ENCODE measurements around the gene NYNRIN. TPM values are rescaled to one million over a fixed set of nuclear protein-coding genes. Genes with fewer than 3 reads are reported as not detected.

NYNRIN gene
- total and polyA plus RNA-seq, 10 of the 15 experiments (the other 5 are each of a cell fraction or from before 2014, with no cell fraction given): under 0.01 to 0.15 (median 0.01) TPM; not detected in 5

DNA sequence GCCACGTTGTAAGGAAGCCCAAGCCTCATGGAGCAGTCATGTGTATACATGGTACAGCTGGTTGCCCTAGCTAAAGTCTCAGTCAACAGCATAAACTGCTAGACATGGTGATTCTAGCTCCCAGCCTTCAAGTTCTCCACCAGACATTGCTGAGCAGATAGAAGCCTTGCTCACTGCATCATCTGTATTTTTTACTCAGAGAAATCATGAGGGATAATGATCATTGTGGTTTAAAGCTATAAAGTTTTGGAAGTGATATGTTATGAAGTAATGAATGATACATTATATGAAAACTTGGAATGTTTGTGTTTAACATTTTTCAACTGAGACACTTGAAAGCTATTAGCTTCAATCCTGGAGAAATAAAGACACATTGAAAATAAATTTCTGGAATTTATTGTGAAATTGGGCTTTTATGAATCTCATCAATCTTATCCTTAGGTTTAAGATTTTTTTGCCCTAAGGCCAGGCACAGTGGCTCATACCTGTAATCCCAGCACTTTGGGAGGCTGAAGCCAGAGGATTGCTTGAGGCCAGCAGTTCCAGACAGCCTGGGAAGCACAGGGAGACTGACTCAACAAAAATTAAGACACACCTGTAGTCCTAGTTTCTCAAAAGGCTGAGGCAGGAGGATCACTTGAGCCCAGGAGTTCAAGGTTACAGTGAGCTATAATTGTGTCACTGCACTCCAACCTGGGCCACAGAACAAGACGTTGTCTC lies 36.4 kb upstream of the NYNRIN start (continued):
- TF ChIP-seq, protein P1, sequence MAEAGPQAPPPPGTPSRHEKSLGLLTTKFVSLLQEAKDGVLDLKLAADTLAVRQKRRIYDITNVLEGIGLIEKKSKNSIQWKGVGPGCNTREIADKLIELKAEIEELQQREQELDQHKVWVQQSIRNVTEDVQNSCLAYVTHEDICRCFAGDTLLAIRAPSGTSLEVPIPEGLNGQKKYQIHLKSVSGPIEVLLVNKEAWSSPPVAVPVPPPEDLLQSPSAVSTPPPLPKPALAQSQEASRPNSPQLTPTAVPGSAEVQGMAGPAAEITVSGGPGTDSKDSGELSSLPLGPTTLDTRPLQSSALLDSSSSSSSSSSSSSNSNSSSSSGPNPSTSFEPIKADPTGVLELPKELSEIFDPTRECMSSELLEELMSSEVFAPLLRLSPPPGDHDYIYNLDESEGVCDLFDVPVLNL (IDR thresholded peaks at IDR 0.05; ENCODE audit: low read depth, low read length): no peak
- TF ChIP-seq TCF7 (IDR thresholded peaks at IDR 0.05; ENCODE audit: borderline replicate concordance): no peak
- TF ChIP-seq CREM (IDR thresholded peaks at IDR 0.05; ENCODE audit: low read depth): no peak
- no peak for TF ChIP-seq CBX5 (IDR thresholded peaks at IDR 0.05; ENCODE audit: low read depth)

DNA sequence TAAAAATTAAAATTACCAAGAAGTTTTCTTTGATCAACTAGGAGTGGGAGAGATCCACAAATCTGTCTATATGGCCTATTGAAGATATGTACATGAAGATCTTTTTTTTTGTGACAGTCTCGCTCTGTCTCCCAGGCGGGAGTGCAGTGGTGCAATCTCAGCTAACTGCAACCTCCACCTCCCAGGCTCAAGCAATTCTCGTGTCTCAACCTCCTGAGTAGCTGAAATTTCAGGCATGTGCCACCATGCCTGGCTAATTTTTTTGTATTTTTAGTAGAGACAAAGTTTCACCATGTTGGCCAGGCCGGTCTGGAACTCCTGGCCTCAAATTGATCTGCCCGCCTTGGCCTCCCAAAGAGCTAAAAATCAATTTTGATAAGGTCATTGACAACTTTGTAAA lies 35.4 kb upstream of the NYNRIN start:
- H3K4me3 ChIP-seq: no peak overlapping the region
- RAD21 ChIA-PET (ENCODE audit: unreplicated experiment): interaction anchor here (1.1 to 3.0 kb wide), 2 partner anchors 68 to 120 kb away, joined by 3 to 23 read pairs; no protein-coding TSS in a partner anchor
- 55% methylated on average over 5 of the region's 5 CpGs for WGBS (ENCODE audit: insufficient coverage, insufficient replicate concordance, low lambda C conversion rate, missing lambda C conversion rate)
- H3K9ac ChIP-seq (ENCODE audit: control insufficient read depth, insufficient read depth, low read length): no peak overlapping the region
- no peak overlapping the region for H2AFZ ChIP-seq (ENCODE audit: control insufficient read depth, low read depth, low read length)
- CTCF ChIA-PET: interaction anchor here (0.6 to 7.7 kb wide), 6 partner anchors 25 to 83 kb away, joined by 3 to 79 read pairs (median 18); partner anchors contain the start of gene KHNYN
- SMC1A ChIA-PET (ENCODE audit: uncharacterized antibody, unreplicated experiment): interaction anchor here (0.8 to 1.1 kb wide), 3 partner anchors 43 to 74 kb away, joined by 3 read pairs; no protein-coding TSS in a partner anchor
- BruUV-seq (replicated peaks): no TSS peak
- peaks cover 1 to 4% of the 10 kb centered on the region in 2 experiments for H3K27me3 ChIP-seq (replicated peaks in 1 of 2; ENCODE audit: control insufficient read depth in 2 of 2, insufficient read depth in 2 of 2, low read length in 1 of 2)
- no peaks in the 10 kb centered on the region for H4K20me1 ChIP-seq (ENCODE audit: control insufficient read depth, insufficient read depth)
- no peak overlapping the region for H3K27ac ChIP-seq (ENCODE audit: control insufficient read depth, insufficient read depth)
- ATAC-seq (no peak), FAIRE-seq (no peak), DNase-seq (ENCODE audit: low read depth, low spot score) (no peak)
- TF ChIP-seq, protein P2, sequence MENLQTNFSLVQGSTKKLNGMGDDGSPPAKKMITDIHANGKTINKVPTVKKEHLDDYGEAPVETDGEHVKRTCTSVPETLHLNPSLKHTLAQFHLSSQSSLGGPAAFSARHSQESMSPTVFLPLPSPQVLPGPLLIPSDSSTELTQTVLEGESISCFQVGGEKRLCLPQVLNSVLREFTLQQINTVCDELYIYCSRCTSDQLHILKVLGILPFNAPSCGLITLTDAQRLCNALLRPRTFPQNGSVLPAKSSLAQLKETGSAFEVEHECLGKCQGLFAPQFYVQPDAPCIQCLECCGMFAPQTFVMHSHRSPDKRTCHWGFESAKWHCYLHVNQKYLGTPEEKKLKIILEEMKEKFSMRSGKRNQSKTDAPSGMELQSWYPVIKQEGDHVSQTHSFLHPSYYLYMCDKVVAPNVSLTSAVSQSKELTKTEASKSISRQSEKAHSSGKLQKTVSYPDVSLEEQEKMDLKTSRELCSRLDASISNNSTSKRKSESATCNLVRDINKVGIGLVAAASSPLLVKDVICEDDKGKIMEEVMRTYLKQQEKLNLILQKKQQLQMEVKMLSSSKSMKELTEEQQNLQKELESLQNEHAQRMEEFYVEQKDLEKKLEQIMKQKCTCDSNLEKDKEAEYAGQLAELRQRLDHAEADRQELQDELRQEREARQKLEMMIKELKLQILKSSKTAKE (IDR thresholded peaks at IDR 0.05; ENCODE audit: low read depth, poor library complexity, severe bottlenecking): no peak
- TF ChIP-seq, protein P3, sequence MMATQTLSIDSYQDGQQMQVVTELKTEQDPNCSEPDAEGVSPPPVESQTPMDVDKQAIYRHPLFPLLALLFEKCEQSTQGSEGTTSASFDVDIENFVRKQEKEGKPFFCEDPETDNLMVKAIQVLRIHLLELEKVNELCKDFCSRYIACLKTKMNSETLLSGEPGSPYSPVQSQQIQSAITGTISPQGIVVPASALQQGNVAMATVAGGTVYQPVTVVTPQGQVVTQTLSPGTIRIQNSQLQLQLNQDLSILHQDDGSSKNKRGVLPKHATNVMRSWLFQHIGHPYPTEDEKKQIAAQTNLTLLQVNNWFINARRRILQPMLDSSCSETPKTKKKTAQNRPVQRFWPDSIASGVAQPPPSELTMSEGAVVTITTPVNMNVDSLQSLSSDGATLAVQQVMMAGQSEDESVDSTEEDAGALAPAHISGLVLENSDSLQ (IDR thresholded peaks at IDR 0.05): no peak
- no peak for TF ChIP-seq ATF7 (IDR thresholded peaks at IDR 0.05; ENCODE audit: low read depth)
- no peak for TF ChIP-seq TCF7 (IDR thresholded peaks at IDR 0.05; ENCODE audit: borderline replicate concordance)
- TF ChIP-seq, protein P4, sequence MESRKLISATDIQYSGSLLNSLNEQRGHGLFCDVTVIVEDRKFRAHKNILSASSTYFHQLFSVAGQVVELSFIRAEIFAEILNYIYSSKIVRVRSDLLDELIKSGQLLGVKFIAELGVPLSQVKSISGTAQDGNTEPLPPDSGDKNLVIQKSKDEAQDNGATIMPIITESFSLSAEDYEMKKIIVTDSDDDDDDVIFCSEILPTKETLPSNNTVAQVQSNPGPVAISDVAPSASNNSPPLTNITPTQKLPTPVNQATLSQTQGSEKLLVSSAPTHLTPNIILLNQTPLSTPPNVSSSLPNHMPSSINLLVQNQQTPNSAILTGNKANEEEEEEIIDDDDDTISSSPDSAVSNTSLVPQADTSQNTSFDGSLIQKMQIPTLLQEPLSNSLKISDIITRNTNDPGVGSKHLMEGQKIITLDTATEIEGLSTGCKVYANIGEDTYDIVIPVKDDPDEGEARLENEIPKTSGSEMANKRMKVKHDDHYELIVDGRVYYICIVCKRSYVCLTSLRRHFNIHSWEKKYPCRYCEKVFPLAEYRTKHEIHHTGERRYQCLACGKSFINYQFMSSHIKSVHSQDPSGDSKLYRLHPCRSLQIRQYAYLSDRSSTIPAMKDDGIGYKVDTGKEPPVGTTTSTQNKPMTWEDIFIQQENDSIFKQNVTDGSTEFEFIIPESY (IDR thresholded peaks at IDR 0.05): no peak
- TF ChIP-seq GABPA (IDR thresholded peaks at IDR 0.05; ENCODE audit: low read depth): no peak
- no peaks in the 10 kb centered on the region for H3K36me3 ChIP-seq (ENCODE audit: control insufficient read depth in 2 of 2, insufficient read depth in 2 of 2, low read length in 1 of 2)
- intact Hi-C loops (cut with micrococcal nuclease; ENCODE audit: unreplicated experiment) (no loop called here), in situ Hi-C loops (cut with MboI) (no loop called here)
- peaks cover 16% of the 10 kb centered on the region for H3K4me1 ChIP-seq (ENCODE audit: control insufficient read depth, insufficient read depth, low read length)
- POLR2A ChIA-PET: no interaction called here
- H3K4me2 ChIP-seq (ENCODE audit: control insufficient read depth, insufficient read depth): no peak overlapping the region
- H3K79me2 ChIP-seq (ENCODE audit: control insufficient read depth, insufficient read depth, low read length): no peaks in the 10 kb centered on the region
- no peaks in the 10 kb centered on the region for H3K9me3 ChIP-seq (replicated peaks; ENCODE audit: control insufficient read depth, insufficient read depth, low read length)
